Right forelimb (tissue), 1 donor: ENCODE results near the gene CYP2C18.
"Not testable (repeated sequence)": the region's sequence is repeated elsewhere in the genome, so short reads cannot be mapped to it uniquely, and the experiment has no call there.

ENCODE experiments used
- DNase-seq: peaks from one replicate; pipeline ENCODE4 v3.0.0-alpha.2; 2018

Gene CYP2C18

DNA sequence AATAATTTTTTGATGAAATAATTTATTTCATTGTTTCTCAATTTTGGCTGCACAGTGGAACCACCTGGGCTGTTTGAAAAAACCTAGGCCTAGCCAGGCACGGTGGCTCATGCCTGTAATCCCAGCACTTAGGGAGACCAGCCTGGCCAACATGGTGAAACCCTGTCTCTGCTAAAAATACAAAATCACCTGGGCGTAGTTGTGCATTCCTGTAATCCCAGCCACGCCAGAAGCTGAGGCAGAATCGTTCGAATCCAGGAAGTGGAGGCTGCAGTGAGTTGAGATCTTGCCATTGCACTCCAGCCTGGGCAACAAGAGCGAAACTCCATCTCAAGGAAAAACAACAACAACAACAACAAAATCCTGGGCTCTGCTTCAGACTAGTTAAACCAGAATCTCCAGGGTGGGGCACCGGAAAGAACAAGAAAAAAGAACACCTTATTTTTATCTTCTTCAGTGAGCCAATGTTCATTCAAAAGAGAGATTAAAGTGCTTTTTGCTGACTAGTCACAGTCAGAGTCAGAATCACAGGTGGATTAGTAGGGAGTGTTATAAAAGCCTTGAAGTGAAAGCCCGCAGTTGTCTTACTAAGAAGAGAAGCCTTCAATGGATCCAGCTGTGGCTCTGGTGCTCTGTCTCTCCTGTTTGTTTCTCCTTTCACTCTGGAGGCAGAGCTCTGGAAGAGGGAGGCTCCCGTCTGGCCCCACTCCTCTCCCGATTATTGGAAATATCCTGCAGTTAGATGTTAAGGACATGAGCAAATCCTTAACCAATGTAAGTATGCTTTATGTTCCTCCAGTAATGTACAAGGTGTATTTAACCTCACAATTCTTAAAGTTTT, at the start of gene CYP2C18:
Gene CYP2C18 (plus strand): TSS at position 516 of the 841 bp plus-strand sequence. CDS start 91 bp downstream, at position 607.
- DNase-seq: no peak

DNA sequence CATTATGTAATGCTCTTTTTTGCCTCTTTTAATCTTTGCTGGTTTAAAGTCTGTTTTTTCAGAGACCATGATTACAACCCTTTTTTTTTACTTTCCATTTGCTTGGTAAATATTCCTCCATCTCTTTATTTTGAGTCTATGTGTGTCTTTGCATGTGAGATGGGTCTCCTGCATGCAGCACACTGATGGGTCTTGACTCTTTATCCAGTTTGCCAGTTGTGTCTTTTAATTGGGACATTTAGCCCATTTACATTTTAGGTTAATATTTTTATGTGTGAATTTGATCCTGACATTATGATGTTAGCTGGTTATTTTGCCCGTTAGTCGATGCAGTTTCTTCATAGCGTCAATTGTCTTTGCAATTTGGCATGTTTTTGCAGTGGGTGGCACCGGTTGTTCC, 45.4 kb upstream of the CYP2C18 start:
- DNase-seq: not testable (repeated sequence)

DNA sequence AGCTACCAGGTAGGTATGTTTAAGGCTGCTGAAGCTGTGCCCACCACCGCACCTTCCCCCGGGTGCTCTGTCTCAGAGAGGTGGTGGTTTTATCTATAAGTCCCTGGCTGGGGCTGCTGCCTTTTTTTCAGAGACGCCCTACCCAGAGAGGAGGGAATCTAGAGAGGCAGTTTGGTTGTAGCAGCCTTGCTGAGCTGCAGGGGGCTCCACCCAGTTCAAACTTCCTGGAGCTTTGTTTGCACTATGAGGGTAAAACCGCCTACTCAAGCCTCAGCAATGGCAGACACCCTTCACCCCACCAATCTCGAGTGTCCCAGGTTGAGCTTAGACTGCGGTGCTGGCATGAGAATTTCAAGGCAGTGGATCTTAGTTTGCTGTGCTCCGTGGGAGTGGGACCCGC, 43.6 kb upstream of the CYP2C18 start:
- DNase-seq: no peak

DNA sequence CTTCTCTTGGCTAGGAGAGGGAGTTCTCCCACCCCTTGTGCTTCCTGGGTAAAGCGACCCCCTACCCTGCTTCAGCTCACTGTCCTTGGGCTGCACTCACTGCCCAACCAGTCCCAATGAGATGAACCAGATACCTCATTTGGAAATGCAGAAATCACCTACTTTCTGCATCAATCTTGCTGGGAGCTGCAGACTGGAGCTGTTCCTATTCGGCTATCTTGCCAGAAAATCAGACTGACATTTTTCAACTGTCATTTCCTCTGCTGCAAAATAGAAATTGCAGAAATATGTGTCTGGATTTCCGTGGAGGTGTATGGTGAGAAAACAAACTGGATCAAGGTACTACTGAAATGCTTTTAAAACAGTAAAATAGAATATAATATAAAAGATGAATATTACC, 43.0 kb upstream of the CYP2C18 start:
- DNase-seq: no peak

DNA sequence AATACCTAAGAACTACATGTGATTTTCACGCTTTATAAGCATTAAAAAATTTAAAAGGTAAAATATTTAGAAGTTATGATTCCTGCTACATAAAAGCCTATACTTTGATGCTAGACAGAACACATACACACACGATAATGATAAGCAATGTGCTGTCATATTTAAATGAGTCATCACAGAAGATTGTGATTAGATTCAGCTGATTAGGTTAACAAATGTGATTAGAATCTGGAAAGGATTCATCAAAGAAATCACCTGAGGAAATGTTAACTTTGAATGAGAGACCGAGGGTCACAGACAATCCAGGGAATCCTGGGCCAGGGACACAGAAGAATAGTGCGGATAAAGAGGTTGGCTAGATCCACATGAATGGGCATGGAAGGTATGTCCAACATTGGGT, 42.0 kb upstream of the CYP2C18 start:
- DNase-seq: no peak

DNA sequence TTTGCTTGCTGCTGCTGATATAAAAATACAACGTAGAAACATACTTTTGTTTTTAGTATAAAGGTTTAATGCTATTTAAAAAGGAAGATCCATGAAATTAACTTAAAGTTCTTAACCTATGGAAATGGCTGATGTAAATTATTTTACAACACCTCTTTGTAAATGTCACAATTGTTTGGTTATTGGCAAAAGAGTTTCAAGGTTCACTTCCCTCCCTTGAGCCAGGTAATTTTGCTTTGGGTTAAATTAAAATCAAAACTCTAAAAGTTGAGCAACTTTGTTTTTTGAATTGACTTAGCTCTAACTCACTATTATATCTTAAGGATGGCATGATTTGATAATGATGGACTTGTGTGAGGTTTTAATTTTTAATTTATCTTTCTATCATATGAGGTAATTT, 39.2 kb upstream of the CYP2C18 start:
- no peak for DNase-seq

DNA sequence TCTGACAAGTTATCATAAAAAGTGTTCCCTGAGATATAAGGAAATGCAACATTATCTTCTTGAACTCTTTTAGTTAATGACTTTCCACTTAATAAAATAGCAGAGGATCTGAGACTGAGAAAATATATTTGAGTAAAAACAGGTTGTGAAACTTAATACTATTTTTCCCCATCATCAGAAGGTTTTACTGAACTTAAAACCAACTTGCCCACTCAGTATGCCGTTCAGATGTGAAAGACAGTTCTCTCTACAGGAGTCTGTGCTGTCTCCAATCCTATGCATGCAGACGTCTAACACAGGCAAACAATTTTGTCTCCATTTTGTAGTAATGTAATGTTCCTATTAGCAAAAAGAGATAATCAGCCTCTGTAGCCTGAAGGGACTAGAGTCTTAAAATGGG, 38.2 kb upstream of the CYP2C18 start:
- DNase-seq: no peak

DNA sequence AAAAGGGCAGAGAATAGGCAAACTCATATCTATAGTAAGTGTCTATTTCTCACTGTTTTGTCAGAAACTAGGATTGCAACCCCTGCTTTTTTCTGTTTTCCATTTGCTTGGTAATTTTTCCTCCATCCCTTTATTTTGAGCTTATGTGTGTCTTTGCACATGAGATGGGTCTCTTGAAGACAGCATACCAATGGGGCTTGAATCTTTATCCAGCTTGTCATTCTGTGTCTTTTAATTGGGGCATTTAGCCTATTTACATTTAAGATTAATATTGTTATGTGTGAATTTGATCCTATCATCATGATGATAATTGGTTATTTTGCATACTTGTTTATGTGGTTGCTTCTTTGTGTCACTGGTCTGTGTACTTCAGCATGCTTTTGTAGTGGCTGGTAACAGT, 28.3 kb upstream of the CYP2C18 start:
- not testable (repeated sequence) for DNase-seq

DNA sequence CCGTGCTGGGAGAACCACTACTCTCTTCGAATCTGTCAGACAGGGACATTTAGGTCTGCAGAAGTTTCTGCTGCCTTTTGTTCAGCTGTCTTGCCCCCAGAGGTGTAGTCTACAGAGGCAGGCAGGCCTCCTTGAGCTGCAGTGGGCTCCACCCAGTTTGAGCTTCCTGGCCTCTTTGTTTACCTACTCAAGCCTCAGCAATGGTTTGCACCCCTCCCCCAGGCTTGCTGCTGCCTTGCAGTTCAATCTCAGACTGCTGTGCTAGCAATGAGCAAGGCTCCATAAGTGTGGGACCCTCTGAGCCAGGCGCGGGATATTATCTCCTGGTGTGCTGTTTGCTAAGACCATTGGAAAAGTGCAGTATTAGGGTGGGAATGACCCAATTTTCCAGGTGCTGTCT, 20.5 kb upstream of the CYP2C18 start:
- not testable (repeated sequence) for DNase-seq

DNA sequence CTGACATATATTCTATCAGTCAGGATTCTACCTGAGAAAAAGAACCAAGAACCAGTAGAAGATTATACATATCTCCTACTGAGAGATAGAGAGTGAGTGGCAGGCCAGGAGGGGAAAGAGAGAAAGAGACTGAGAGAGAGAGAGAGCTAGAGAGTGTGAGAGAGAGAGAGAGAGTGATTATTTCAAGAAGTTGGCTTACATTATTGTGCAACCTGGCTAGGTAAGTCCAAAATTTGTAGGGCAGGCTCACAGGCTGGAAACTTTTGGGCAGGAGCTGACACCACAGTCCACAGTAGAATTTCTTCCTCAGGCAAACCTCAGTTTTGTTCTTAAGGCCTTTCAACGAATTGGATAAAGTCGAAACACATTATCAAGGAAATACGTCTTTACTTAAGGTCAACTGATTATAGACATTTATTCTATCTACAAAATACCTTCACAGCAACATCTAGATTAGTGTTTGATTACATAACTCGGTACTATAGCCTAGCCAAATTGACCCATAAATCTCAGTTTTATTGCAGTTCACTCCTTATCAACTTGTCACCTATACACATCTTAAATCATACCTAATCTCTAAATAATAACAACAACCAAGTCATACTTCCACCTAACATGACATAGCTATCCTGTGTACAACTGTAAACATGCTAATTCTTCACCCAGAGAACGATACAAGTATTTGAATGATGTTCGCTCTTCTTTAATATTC, 17.0 kb upstream of the CYP2C18 start:
- DNase-seq: no peak

DNA sequence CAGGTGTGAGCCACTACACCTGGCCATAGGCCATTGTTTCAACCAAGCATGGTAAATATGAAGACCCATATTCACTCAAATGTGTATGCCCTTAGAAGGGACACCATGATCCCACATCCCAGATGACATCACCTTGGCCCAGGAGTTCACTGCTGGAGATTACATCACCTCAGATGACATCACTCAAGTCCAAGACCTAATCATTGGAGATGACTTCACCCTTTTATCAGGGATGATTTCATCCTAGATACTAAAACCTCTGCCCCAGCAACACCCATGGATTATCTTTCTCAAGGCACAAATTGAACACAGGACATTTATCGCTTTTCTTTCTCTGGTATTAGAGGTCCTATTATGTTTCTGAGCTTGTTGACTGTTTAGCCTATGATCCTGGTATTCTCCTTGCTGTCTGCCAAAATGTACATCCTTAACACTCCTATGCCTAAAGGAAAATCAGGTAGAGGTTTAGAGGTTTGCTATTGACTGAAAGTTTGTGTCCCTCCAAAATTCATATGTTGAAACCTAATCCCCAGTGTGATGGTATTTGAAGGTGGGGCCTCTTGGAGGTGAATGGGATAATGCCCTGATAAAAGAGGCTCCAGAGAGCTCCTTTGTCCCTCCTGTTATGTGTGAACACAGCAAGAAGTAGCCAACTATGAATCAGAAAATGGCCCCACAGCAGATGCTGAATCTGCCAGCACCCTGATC, 9.8 kb upstream of the CYP2C18 start:
- DNase-seq: no peak

DNA sequence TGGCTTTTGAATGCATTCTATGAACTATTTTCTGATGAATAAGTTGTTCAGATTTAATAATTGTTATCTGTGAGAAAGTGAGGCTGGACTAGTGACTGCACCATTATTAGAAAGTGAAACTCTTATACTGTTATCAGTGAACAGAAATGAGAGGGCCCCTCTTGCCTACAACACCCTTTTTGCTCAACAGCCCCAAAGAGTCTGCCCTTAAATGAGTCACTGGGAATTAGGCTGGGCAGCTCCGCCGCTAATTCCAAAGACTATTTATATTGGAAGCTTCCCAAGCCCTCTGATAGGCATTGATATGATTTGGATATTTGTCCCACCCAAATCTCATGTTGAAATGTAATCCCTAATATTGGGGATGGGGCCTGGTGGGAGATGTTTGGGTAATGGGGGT, 7.0 kb upstream of the CYP2C18 start:
- DNase-seq: no peak

DNA sequence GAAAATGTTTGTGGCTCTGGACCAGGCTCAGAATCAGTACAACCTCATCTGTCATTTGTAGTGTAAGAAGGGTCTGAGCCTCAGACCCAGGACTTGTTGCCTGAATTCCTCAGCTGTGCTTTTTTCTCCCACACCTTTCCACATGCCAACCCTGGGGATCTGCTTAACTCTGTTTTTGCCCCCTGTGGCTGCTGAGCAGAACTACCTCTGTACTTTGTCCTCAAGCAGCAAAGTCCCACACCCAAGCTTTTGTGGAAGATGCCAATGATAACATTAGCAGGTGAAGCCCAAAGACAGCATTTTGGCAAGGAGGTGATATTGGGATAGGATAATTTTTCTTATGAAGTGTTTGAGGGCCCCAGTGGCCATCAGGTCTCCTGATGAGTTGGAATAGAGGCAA, 5.8 kb upstream of the CYP2C18 start:
- DNase-seq: no peak

DNA sequence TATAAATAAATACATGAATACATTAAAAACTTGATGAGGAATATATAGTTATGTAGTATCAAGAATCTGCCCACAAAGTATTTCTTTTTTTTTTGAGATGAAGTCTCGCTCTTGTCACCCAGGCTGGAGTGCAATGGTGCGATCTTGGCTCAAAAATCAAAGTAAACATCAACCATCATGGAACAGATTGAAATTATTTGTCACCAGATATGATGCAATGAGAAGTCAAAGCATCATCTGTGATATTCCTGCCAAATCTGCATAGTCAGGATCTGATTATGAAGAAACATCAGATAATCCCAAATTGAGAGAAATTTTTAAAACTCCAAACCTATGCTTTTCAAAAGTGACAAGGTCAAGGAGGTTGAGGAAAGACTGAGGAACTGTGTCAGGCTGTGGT, 5.1 kb upstream of the CYP2C18 start:
- DNase-seq: no peak

DNA sequence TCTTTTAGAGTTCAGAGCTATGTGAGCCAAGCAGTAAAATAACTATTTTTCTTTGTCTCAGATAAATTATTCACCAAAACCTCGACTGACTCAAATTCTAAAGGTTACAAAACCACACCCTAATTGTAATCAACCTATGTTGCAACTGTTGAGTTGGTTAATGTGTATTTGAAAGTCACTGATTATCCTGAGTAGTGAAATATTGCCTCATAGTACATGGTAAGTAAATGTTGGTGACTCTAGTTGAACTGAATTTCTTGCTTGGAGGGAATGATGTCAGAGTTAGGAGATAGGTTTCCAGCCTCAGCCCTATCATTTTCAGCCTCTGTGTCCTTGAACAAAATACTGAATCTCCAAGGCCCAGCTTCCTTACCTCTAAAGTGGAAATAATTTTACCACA, 3.0 kb upstream of the CYP2C18 start:
- DNase-seq: no peak

DNA sequence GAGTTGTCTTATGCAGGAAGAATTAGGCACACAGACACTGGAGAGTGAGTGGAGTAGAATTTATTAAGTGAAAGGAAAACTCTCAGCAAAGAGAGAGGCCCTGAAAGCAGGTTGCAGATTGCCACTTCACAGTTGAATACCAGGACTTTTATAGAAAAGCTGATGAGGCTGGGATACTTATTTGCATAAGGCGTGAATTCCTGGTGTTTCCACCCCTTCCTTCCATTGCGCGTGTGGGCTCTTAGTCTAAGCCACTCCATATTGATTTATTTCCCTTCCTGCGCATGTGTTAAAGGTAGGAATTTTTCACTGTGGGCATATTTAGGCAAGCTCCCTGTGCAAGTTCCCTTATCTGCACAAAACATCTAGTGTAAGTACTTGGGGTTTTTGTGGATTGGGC, 893 bp upstream of the CYP2C18 start:
- not testable (repeated sequence) for DNase-seq

DNA sequence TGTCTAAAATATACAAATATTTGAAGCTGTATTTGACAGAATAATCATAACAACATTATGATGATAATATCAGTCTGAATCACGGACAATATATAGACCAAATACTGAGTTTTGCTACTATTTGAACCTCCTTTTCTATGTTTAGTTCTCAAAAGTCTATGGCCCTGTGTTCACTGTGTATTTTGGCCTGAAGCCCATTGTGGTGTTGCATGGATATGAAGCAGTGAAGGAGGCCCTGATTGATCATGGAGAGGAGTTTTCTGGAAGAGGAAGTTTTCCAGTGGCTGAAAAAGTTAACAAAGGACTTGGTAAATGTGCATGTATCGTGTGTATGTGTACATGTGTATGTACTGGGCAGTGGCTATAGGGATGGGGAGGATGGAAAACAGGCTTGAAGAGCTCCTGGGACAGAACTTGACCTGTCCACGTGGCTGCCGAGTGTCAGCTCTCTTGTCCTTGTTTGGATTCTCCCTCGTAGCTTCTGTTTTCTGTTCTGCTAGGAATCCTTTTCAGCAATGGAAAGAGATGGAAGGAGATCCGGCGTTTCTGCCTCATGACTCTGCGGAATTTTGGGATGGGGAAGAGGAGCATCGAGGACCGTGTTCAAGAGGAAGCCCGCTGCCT, 4.2 kb downstream of the CYP2C18 start:
- no peak for DNase-seq

DNA sequence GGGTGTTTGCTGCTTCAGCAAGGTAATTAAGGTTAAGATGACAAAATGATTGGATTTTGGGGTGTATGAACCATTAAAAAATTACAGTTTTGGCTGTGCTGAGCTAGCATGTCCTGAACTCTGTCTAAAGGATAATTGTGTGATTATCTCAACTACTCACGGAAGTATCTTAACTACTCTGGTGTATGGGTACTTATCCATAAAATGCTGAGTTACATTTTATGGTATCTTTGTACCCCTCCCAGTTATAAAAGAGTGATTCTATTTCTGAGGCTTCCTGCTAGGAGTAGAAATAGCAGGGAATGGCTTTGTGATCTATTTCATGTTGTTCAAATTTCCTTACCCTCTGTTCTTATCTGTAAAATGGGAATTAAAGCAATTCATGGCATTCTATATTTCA, 22.6 kb downstream of the CYP2C18 start:
- DNase-seq: no peak

DNA sequence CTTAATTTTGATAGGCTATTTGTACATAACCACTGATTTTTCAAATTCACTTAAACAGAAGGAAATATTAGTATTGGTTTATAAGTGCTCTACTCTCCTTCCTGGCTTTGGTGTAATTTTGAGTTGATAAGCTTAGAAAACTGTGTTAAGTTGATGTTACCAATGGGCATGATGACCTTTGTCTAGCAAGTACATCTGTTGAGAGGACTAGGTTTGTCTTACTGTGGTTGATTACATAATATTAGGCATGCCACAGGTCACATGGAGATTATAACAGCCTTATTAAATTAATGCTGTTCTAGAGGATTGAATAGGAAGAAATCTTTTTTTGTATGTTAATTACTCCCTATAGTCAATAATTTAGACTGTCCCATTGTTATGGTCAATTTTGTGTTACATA, 27.0 kb downstream of the CYP2C18 start:
- no peak for DNase-seq

DNA sequence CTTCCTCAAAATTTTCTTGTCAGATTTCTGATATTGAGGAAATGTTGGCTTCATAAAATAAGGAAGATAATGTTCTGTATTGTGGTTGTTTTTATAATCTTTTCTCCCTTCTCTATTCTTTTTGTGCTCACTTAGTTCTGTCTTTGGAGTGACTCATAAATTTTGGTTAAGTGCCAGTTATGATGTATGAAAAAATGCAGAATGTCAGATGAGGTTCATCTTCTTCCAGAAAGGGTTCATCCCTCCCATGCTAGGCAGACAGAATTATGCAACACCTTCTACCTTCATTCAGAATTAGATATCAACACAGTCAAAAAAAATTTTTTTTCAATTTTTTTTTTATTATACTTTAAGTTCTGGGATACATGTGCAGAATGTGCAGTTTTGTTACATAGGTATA, 42.3 kb downstream of the CYP2C18 start:
- DNase-seq: no peak

DNA sequence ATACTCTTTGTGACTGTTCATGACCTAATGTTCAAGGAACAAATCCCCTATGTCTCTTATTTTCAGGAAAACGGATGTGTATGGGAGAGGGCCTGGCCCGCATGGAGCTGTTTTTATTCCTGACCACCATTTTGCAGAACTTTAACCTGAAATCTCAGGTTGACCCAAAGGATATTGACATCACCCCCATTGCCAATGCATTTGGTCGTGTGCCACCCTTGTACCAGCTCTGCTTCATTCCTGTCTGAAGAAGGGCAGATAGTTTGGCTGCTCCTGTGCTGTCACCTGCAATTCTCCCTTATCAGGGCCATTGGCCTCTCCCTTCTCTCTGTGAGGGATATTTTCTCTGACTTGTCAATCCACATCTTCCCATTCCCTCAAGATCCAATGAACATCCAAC, 51.7 kb downstream of the CYP2C18 start:
- DNase-seq: no peak

DNA sequence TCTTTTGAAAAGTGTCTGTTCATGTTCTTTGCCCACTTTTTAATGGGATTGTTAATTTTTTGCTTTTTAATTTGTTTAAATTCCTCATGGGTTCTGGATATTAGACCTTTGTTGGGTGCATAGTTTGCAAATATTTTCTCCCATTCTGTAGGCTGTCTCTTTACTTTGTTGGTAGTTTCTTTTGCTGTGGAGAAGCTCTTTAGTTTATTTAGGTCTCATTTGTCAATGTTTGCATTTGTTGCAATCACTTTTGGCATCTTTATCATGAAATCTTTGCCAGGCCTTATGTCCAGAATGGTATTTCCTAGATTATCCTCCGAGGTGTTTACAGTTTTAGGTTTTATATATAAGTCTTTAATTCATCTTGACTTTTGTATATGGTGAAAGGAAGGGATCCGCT, 55.1 kb downstream of the CYP2C18 start:
- no peak for DNase-seq

DNA sequence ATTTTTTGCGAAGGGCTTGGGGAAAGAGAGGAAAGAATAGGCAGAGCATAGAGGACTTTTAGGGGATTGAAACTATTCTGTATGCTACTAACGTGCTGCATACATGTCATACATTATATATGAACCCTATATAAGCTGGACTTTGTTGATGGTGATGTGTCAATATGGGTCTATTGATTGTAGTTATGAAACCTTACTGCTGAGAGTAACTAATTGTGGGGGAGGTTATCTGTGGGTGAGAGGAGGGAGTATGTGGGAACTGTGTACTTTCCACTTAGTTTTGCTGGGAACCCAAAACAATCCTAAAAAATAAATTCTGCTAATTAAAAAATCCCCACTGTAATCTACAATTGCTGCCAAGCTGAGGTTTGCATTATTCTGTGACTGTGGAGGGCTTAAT, 63.6 kb downstream of the CYP2C18 start:
- DNase-seq: no peak
